Activated CD8-positive, alpha-beta T cell treated with anti-CD3 and anti-CD28 coated beads for 36 hours (primary cell): ENCODE measurements around the gene ACTN4. TPM values are rescaled to one million over a fixed set of nuclear protein-coding genes. Genes with fewer than 3 reads are reported as not detected.

ENCODE experiments used
- ATAC-seq: fragments of 200-7000 bp; cut with Tn5 transposase; one replicate; pipeline ENCODE4 v1.10.0; 2021; ENCODE audit warnings: mild to moderate bottlenecking, moderate library complexity
- CTCF ChIA-PET: fragments of 350-600 bp; sonication (Branson Sonifier 250); formaldehyde crosslinking; loops from one replicate; lab custom pipeline; 2021; ENCODE audit warnings: antibody characterized with exemption; lab: Charles Lee
- POLR2A ChIA-PET: fragments of 350-600 bp; sonication (Branson Sonifier 250); formaldehyde crosslinking; loops from one replicate; lab custom pipeline; 2021; ENCODE audit warnings: antibody characterized with exemption; lab: Charles Lee
- DNase-seq: peaks from one replicate; pipeline ENCODE4 v3.0.0-alpha.2; 2020
- H3K27ac Mint-ChIP-seq: one replicate; pipeline ENCODE4 v1.8.0; 2021; ENCODE audit warnings: mild to moderate bottlenecking, mixed read lengths
- H3K27me3 Mint-ChIP-seq: one replicate; pipeline ENCODE4 v1.8.0; 2021; ENCODE audit warnings: mixed read lengths
- H3K36me3 Mint-ChIP-seq: one replicate; pipeline ENCODE4 v1.8.0; 2021; ENCODE audit warnings: low read depth, mixed read lengths
- H3K4me1 Mint-ChIP-seq: one replicate; pipeline ENCODE4 v1.8.0; 2021; ENCODE audit warnings: low read depth, mixed read lengths
- H3K4me3 Mint-ChIP-seq: one replicate; pipeline ENCODE4 v1.8.0; 2021; ENCODE audit warnings: mild to moderate bottlenecking, moderate library complexity, mixed read lengths
- H3K9me3 Mint-ChIP-seq: one replicate; pipeline ENCODE4 v1.8.0; 2021; ENCODE audit warnings: mixed read lengths
- intact Hi-C: fragments of 100-400 bp; cut with micrococcal nuclease; formaldehyde crosslinking; loops from one replicate; pipeline ENCODE4 v1.10.0; 2022
- total RNA-seq, 2 experiments: library from RNA; stranded (reverse); gene quantifications; one replicate each; pipeline ENCODE4 v1.2.3, GENCODE V29; 2021
- TF ChIP-seq, protein P1 (sequence below): fragments of 200-600 bp; IDR thresholded peaks from one replicate; pipeline ENCODE4 v1.8.0; 2022; ENCODE audit warnings: antibody characterized with exemption, mild to moderate bottlenecking

Gene ACTN4
- total RNA-seq, 2 experiments from 2014 or later, result 183 to 189 TPM

DNA sequence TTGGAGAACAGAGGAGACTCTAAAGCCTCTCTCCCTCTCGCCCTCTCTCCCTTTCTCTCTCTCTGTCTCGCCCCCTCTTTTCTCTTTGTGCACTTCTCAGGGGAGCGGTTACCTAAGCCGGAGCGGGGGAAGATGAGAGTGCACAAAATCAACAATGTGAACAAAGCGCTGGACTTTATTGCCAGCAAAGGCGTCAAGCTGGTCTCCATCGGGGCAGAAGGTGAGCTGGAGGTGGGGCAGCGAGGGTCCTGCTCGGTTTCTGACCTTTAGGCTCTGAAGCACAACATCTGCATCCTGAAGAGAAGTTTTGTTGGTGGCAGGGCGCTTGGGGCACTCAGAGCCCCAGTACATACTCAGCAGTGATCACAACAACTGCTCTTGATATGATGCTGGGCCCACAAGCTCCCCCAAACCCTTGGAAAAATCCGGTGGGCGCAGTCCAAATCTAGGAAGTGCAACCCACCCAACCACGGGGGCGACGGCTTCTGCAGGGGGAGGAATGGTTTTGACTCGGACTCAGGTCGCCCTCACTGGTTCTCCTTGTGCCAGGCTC is 53.5 kb downstream of the ACTN4 start:
- no peak overlapping the region for H3K4me3 Mint-ChIP-seq
- H3K36me3 Mint-ChIP-seq, result peaks cover 5% of the 10 kb centered on the region
- TF ChIP-seq, protein P1, sequence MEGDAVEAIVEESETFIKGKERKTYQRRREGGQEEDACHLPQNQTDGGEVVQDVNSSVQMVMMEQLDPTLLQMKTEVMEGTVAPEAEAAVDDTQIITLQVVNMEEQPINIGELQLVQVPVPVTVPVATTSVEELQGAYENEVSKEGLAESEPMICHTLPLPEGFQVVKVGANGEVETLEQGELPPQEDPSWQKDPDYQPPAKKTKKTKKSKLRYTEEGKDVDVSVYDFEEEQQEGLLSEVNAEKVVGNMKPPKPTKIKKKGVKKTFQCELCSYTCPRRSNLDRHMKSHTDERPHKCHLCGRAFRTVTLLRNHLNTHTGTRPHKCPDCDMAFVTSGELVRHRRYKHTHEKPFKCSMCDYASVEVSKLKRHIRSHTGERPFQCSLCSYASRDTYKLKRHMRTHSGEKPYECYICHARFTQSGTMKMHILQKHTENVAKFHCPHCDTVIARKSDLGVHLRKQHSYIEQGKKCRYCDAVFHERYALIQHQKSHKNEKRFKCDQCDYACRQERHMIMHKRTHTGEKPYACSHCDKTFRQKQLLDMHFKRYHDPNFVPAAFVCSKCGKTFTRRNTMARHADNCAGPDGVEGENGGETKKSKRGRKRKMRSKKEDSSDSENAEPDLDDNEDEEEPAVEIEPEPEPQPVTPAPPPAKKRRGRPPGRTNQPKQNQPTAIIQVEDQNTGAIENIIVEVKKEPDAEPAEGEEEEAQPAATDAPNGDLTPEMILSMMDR, result no peak
- no peak overlapping the region for H3K27ac Mint-ChIP-seq
- peaks cover 15% of the 10 kb centered on the region for H3K4me1 Mint-ChIP-seq
- no peaks in the 10 kb centered on the region for H3K9me3 Mint-ChIP-seq
- no peaks in the 10 kb centered on the region for H3K27me3 Mint-ChIP-seq
- DNase-seq (no peak), ATAC-seq (no peak)
- intact Hi-C loops, result no loop called here
- ChIA-PET POLR2A (interaction anchor here (0.9 kb wide), 1 partner anchor 321 kb away, joined by 3 read pairs; no protein-coding TSS in a partner anchor), CTCF (no interaction called here)

DNA sequence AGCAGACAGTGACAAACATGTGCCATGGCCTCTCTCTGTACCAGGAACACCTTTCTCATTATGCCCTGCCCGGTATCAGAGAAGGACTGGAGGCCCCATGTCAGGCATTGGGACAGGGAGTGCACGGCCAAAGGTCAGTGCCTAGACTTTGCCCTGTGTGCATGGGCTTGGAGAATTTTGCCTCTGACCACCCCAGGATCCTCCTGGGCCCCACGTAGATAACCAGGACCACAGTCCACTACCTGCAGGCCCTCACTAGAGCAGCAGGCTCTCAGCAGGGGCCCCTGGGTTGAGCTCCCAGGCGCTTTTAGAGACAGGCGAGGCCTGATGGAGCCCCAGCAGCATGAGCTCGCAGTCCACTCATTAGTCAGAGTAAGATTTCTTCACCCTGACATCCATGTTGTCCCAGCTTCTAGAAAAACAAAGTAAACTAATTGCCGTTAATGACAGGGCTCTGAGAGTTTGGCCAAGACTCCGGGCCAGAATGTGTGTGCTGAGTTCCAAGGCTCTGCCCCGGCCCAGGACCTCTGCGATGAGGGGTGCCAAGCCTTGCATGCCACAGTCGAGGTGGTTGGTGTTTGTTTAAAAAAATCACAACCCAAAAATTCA is 54.1 kb downstream of the ACTN4 start:
- CTCF ChIA-PET, result no interaction called here
- DNase-seq (no peak), ATAC-seq (no peak)
- Mint-ChIP-seq H3K4me1 (peaks cover 14% of the 10 kb centered on the region), H3K36me3 (peaks cover 5% of the 10 kb centered on the region), H3K27ac (no peak overlapping the region), H3K4me3 (no peak overlapping the region), H3K9me3 (no peaks in the 10 kb centered on the region), H3K27me3 (no peaks in the 10 kb centered on the region)
- intact Hi-C loops, result no loop called here
- POLR2A ChIA-PET, result interaction anchor here (0.9 kb wide), 1 partner anchor 321 kb away, joined by 3 read pairs; no protein-coding TSS in a partner anchor
- TF ChIP-seq, protein P1, result no peak

DNA sequence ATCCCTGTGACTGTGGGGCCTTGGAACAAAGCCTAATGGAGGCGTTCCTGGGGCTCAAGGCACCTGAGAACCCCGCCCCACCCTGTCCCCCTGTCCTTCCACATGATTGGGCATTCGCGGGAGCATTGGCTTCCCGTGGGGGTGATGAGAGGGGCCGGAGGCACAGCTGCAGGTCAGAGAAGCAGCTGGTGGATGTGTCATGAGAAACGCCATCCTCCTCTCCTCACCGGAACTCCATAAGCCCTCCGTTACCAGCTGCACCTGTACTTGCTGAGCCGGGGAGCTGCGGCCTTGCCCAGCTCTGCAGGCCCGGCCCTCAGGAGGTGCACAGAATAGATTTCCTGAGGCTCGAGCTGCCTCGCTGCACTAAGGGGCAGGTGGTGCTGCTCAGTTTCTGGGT is 54.8 kb downstream of the ACTN4 start:
- intact Hi-C loops, result no loop called here
- DNase-seq, result no peak
- TF ChIP-seq, protein P1, result no peak
- CTCF ChIA-PET, result no interaction called here
- no peaks in the 10 kb centered on the region for H3K9me3 Mint-ChIP-seq
- POLR2A ChIA-PET, result interaction anchor here (0.9 kb wide), 1 partner anchor 320 kb away, joined by 3 read pairs; no protein-coding TSS in a partner anchor
- ATAC-seq, result no peak
- peaks cover 12% of the 10 kb centered on the region for H3K4me1 Mint-ChIP-seq
- H3K27me3 Mint-ChIP-seq, result no peaks in the 10 kb centered on the region
- H3K27ac Mint-ChIP-seq, result no peak overlapping the region
- H3K36me3 Mint-ChIP-seq, result peaks cover 11% of the 10 kb centered on the region
- no peak overlapping the region for H3K4me3 Mint-ChIP-seq

DNA sequence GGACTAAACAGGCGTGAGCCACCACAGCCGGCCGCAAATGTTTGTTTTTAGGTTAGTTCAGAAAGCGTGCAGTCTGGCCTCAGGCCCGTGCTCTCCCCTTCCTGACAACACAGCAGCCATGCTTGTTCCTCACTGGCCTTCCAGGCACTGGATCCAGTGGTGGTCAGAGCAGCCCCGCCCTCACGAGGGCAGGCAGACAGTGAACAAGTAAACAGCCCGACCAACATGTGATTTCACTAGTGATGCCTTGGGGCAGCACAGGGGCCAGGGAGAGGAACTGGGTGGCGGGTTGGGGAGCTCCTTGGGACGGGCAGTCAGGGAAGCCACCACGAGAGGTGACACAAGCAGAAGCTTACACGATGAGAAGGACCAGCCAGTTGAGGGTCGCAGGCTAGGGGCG is 56.1 kb downstream of the ACTN4 start:
- Mint-ChIP-seq H3K9me3 (no peaks in the 10 kb centered on the region), H3K4me3 (no peak overlapping the region), H3K27ac (no peak overlapping the region), H3K27me3 (no peaks in the 10 kb centered on the region), H3K36me3 (peaks cover 11% of the 10 kb centered on the region), H3K4me1 (peaks cover 6% of the 10 kb centered on the region)
- TF ChIP-seq, protein P1, result no peak
- DNase-seq, result no peak
- CTCF ChIA-PET, result no interaction called here
- ATAC-seq, result no peak
- POLR2A ChIA-PET, result no interaction called here
- intact Hi-C loops, result no loop called here

DNA sequence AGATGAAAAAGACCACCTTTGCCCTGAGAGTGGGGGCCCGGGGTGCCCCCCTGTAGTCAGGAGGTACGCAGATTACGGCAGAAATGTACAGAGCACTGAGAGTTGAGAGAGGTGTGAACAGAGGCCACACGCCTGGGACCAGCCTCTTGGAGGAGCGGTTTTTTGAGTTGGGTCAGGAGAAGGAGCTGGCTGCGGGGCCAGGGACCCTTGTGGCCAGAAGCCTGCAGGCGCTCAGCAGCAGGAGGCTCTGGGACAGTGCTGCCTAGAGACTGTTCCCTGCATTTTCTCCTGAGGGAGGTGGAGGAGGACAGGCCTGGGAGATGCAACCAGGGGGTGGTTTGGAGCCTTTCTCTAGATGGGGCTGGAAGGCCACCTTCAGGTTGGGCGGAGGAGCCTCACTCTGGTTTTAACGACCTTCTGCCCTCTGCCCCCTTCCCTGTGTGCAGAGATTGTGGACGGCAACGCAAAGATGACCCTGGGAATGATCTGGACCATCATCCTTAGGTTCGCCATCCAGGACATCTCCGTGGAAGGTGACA is 57.1 kb downstream of the ACTN4 start:
- Mint-ChIP-seq H3K4me1 (no peaks in the 10 kb centered on the region), H3K27me3 (no peaks in the 10 kb centered on the region), H3K9me3 (no peaks in the 10 kb centered on the region), H3K4me3 (no peak overlapping the region), H3K36me3 (peaks cover 11% of the 10 kb centered on the region), H3K27ac (no peak overlapping the region)
- POLR2A ChIA-PET, result no interaction called here
- DNase-seq (no peak), ATAC-seq (no peak)
- intact Hi-C loops, result no loop called here
- TF ChIP-seq, protein P1, result no peak
- CTCF ChIA-PET, result interaction anchor here (1.2 kb wide), 1 partner anchor 70 kb away, joined by 3 read pairs; no protein-coding TSS in a partner anchor
